PC-3 (cell line): ENCODE results near the gene CANX. TPM values are rescaled to one million over a fixed set of nuclear protein-coding genes. Genes with fewer than 3 reads are reported as not detected.

Experiments
- ATAC-seq: fragments of 200-7000 bp; cut with Tn5 transposase; 2 replicates; pipeline ENCODE4 v1.9.1; 2020; ENCODE audit warnings: mild to moderate bottlenecking, moderate library complexity
- BruUV-seq: library from RNA; stranded (reverse); fragments of 400-500 nt; replicated peaks from 2 replicates; lab custom pipeline; 2021; lab: Mats Ljungman, UMichigan
- CTCF ChIA-PET: fragments of 300-600 bp; sonication (Branson Sonifier 250); formaldehyde crosslinking; loops from one replicate; lab custom pipeline; 2022; ENCODE audit warnings: antibody characterized with exemption; lab: Charles Lee
- POLR2A ChIA-PET: fragments of 300-600 bp; sonication (Branson Sonifier 250); formaldehyde crosslinking; loops from one replicate; lab custom pipeline; 2022; ENCODE audit warnings: antibody characterized with exemption; ENCODE audit not compliant: unreplicated experiment; lab: Charles Lee
- DNase-seq: peaks from one replicate; pipeline ENCODE4 v3.0.0-alpha.2; 2015
- H2AFZ ChIP-seq: fragments of 300-600 bp; sonication (generic); 2 replicates; pipeline ENCODE4 v1.6.0; 2016; ENCODE audit warnings: antibody characterized with exemption, low read length
- H3F3A ChIP-seq: fragments of 300-600 bp; sonication (generic); one replicate; pipeline ENCODE4 v1.6.0; 2017; ENCODE audit warnings: antibody characterized with exemption, low read length, control low read depth, mild to moderate bottlenecking; ENCODE audit not compliant: unreplicated experiment
- H3K27ac ChIP-seq: fragments of 300-600 bp; sonication (generic); 2 replicates; pipeline ENCODE4 v1.5.1; 2016; ENCODE audit warnings: mild to moderate bottlenecking, low read length
- H3K27me3 ChIP-seq: fragments of 300-600 bp; sonication (generic); 2 replicates; pipeline ENCODE4 v1.6.1; 2016; ENCODE audit warnings: low read length, mixed read lengths
- H3K36me3 ChIP-seq: fragments of 300-600 bp; sonication (generic); 2 replicates; pipeline ENCODE4 v1.6.1; 2016; ENCODE audit warnings: low read depth, mixed run types, low read length, mixed read lengths
- H3K4me1 ChIP-seq: fragments of 300-600 bp; sonication (generic); 2 replicates; pipeline ENCODE4 v1.5.1; 2016; ENCODE audit warnings: low read length; ENCODE audit not compliant: insufficient read depth
- H3K4me2 ChIP-seq: fragments of 300-600 bp; sonication (generic); 2 replicates; pipeline ENCODE4 v1.6.0; 2016; ENCODE audit warnings: low read length
- H3K4me3 ChIP-seq: fragments of 300-600 bp; sonication (generic); 2 replicates; pipeline ENCODE4 v1.5.1; 2016; ENCODE audit warnings: mild to moderate bottlenecking, low read length, mixed read lengths
- H3K79me2 ChIP-seq: fragments of 300-600 bp; sonication (generic); 2 replicates; pipeline ENCODE4 v1.6.1; 2017; ENCODE audit warnings: low read length, mixed read lengths
- H3K9ac ChIP-seq: fragments of 300-600 bp; sonication (generic); 2 replicates; pipeline ENCODE4 v1.6.0; 2016; ENCODE audit warnings: mild to moderate bottlenecking, low read length
- H3K9me2 ChIP-seq: fragments of 300-600 bp; sonication (generic); replicated peaks from 2 replicates; pipeline ENCODE4 v1.6.1; 2016; ENCODE audit warnings: mixed run types, low read length, mixed read lengths
- H3K9me3 ChIP-seq: fragments of 300-600 bp; sonication (generic); 2 replicates; pipeline ENCODE4 v1.6.1; 2016; ENCODE audit warnings: low read length, mixed read lengths
- H4K20me1 ChIP-seq: fragments of 300-600 bp; sonication (generic); 2 replicates; pipeline ENCODE4 v1.6.1; 2016; ENCODE audit warnings: low read length, mixed read lengths
- EZH2 ChIP-seq: fragments of 300-600 bp; sonication (generic); IDR thresholded peaks from one replicate; pipeline ENCODE4 v1.6.1; 2017; ENCODE audit warnings: antibody characterized with exemption, mild to moderate bottlenecking, low read length; ENCODE audit not compliant: unreplicated experiment
- EZH2phosphoT487 ChIP-seq: fragments of 300-600 bp; sonication (generic); IDR thresholded peaks from 2 replicates; pipeline ENCODE4 v1.6.1; 2018; ENCODE audit warnings: mild to moderate bottlenecking, antibody characterized with exemption, low read length, borderline replicate concordance
- intact Hi-C: fragments of 100-400 bp; cut with micrococcal nuclease; formaldehyde crosslinking; loops from 2 replicates; pipeline ENCODE4 v1.9.0; 2023
- total RNA-seq: library from RNA; depleted of rRNA; stranded (reverse); fragments of >200 nt; gene quantifications from 2 replicates; pipeline ENCODE4 v1.2.3, GENCODE V29; 2014
- TF ChIP-seq, protein P1 (sequence below): fragments of 300-600 bp; sonication (generic); conservative IDR thresholded peaks from 2 replicates; pipeline ENCODE4 v1.5.1; 2017; ENCODE audit warnings: antibody characterized with exemption, low read depth, mild to moderate bottlenecking, low read length

CANX gene
- total RNA-seq, 1 experiment from 2014 or later = 293 TPM

DNA sequence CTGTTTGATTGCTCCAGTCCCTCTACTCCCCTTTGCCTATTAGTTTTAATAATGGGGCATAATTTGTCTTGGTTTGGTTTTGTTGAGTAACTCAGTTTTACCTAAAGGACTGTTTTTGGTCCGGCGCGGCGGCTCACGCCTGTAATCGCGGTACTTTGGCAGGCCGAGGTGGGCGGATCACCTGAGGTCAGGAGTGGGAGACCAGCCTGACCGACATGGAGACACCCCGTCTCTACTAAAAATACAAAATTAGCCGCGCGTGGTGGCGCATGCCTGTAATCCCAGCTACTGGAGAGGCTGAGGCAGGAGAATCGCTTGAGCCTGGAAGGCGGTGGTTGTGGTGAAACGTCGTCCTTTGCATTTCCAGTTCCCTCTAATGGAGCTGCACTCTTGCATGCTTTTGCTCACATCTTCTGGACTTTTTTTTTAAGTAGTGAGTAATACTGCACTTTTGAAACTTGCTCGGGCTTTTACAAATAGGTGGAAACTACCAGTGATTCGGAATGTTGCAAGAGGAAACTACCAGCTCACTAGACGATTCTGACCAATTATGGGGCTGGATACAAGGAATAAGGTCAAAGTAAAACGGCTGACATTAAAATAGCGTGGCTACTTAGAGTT is 33.1 kb downstream of the CANX start:
- Histone ChIP-seq H4K20me1 (peaks cover 12% of the 10 kb centered on the region; the same call in 1 of the 2 replicates), H3K4me1 (peaks cover 19% of the 10 kb centered on the region; the same call in 1 of the 2 replicates), H3K27ac (peak overlapping the region; percentile 60), H3F3A (peaks cover 4% of the 10 kb centered on the region), H3K4me2 (peak overlapping the region; percentile 84), H3K36me3 (peaks cover 36% of the 10 kb centered on the region), H3K9me2 (no peaks in the 10 kb centered on the region), H3K79me2 (peaks cover 37% of the 10 kb centered on the region), H3K27me3 (no peaks in the 10 kb centered on the region), H2AFZ (peak overlapping the region; percentile 84), H3K9me3 (no peaks in the 10 kb centered on the region), H3K4me3 (peak overlapping the region; percentile 63), H3K9ac (peak overlapping the region; percentile 61)
- CTCF ChIA-PET = no interaction called here
- ATAC-seq (peak; percentile 16), DNase-seq (peak; percentile 55)
- POLR2A ChIA-PET = interaction anchor here (0.6 to 0.7 kb wide), 3 partner anchors 26 to 112 kb away, joined by 3 to 4 read pairs (median 3); partner anchors contain the start of gene SQSTM1
- no TSS peak for BruUV-seq
- intact Hi-C loops = loop anchor here (1.0 to 2.0 kb wide), 3 partner anchors 31 to 75 kb away; partner anchors contain the start of gene CANX
- TF ChIP-seq, protein P1, sequence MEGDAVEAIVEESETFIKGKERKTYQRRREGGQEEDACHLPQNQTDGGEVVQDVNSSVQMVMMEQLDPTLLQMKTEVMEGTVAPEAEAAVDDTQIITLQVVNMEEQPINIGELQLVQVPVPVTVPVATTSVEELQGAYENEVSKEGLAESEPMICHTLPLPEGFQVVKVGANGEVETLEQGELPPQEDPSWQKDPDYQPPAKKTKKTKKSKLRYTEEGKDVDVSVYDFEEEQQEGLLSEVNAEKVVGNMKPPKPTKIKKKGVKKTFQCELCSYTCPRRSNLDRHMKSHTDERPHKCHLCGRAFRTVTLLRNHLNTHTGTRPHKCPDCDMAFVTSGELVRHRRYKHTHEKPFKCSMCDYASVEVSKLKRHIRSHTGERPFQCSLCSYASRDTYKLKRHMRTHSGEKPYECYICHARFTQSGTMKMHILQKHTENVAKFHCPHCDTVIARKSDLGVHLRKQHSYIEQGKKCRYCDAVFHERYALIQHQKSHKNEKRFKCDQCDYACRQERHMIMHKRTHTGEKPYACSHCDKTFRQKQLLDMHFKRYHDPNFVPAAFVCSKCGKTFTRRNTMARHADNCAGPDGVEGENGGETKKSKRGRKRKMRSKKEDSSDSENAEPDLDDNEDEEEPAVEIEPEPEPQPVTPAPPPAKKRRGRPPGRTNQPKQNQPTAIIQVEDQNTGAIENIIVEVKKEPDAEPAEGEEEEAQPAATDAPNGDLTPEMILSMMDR = no peak
- TF ChIP-seq EZH2 = no peak
- TF ChIP-seq EZH2phosphoT487 = no peak

DNA sequence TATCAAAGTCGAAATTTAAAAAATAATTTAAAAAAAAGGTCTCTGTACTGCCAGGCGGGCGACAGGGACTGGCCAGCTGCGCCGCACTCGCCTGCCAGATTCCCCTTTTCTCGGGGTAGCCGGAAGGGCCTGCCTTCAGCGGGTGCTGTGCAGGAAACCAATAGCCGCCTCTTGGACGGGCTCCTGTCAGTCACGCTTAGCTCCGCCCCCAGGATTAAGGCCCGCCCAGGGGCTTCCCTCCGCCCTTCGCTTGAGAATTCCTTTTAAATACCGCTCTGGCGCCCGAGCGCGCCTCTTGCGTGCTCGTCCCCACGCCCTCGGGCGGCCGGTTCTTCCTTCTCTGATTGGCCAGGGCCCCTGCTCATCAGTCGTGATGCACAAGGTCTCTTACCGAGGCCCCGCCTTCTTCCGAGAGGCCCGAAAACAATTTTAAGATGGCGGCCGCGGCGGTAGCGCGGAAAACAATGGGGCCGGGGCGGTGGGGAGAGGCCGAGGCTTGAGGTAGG is 33.7 kb downstream of the CANX start, which contains the start of gene MAML1:
MAML1 (plus strand) TSS at position 411 of the 506 bp plus-strand sequence. CDS start 291 bp downstream, outside the sequence.
- peaks cover 31% of the 10 kb centered on the region for H3K36me3 ChIP-seq
- peaks cover 17% of the 10 kb centered on the region; the same call in 1 of the 2 replicates for H4K20me1 ChIP-seq
- BruUV-seq = no TSS peak
- CTCF ChIA-PET = no interaction called here
- ATAC-seq (peak; percentile 90), DNase-seq (peak; percentile 99)
- TF ChIP-seq, protein P1 = no peak
- TF ChIP-seq EZH2 (no peak), EZH2phosphoT487 (no peak)
- H3F3A ChIP-seq = peaks cover 8% of the 10 kb centered on the region
- peak within 1 kb of the TSS; percentile 60 for H3K27ac ChIP-seq
- H2AFZ ChIP-seq = peak within 1 kb of the TSS; percentile 84
- H3K9me3 ChIP-seq = no peaks in the 10 kb centered on the region
- H3K4me1 ChIP-seq = peaks cover 19% of the 10 kb centered on the region; the same call in 1 of the 2 replicates
- H3K27me3 ChIP-seq = no peaks in the 10 kb centered on the region
- H3K79me2 ChIP-seq = peaks cover 43% of the 10 kb centered on the region
- peak within 1 kb of the TSS; percentile 85 for H3K9ac ChIP-seq
- POLR2A ChIA-PET = interaction anchor here (0.7 kb wide), 2 partner anchors 26 to 88 kb away, joined by 3 to 4 read pairs; partner anchors contain the start of gene SQSTM1
- peak within 1 kb of the TSS; percentile 93 for H3K4me2 ChIP-seq
- H3K9me2 ChIP-seq = no peaks in the 10 kb centered on the region
- intact Hi-C loops = loop anchor here (1.0 to 2.0 kb wide), 3 partner anchors 30 to 75 kb away; partner anchors contain the start of gene CANX
- peak within 1 kb of the TSS; percentile 85 for H3K4me3 ChIP-seq
